Inflammatory macrophage treated with lipopolysaccharide for 1 hour (primary cell): ENCODE measurements around the gene BCL2L1.
A peak's percentile ranks its signal among the peaks of the same experiment; 100 is the strongest.
"Not testable (repeated sequence)": the region's sequence is repeated elsewhere in the genome, so short reads cannot be mapped to it uniquely, and the experiment has no call there.

Experiments used
- DNase-seq, 2 donors: peaks; one replicate each; pipeline ENCODE4 v3.0.0-alpha.2; 2020 to 2022

BCL2L1 gene

GRCh38 chr20:31722257-31723068, at the start of gene BCL2L1:
Gene BCL2L1 (minus strand): TSS chr20:31722868. CDS start chr20:31722218, 650 bp downstream.
- peak; percentile 85 to 92 for DNase-seq

DNA sequence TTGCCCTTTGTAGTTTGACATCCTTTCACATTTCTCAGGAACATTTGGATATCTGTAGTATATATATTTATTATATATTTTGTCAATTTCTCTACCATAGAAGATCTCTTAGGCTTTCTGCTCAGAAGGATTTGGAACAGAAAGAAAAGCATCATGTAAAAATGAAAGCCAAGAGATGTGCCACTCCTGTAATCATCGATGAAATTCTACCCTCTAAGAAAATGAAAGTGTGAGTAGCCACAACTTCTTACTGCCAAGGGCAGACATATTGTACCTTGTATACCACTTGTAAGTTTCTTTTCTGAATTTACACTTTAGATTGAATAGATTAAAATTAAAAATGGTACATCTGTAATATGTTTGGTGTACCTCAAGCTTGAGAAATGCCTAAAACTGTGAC, 47.6 kb upstream of the BCL2L1 start:
- no peak for DNase-seq

DNA sequence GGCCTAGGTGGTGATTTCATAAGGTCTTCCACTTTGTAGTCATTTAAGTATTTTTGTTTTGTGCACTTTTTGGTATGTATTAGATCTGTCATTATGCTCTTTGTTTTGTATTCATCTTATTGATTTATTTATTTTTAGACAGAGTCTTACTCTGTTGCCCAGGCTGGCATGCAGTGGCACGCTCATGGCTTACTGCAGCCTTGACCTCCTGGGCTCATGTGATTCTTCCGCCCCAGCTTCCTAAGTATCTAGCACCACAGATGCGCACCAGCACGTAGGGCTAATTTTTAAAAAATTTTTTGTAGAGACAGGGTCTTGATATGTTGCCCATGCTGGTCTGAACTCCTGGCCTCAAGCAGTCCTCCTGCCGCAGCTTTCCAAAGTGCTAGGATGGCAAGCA, 47.0 kb upstream of the BCL2L1 start:
- DNase-seq: no peak

- DNase-seq: no peak
Observed at GRCh38 chr20:31767805-31768204, 45.1 kb upstream of the BCL2L1 start.

DNA sequence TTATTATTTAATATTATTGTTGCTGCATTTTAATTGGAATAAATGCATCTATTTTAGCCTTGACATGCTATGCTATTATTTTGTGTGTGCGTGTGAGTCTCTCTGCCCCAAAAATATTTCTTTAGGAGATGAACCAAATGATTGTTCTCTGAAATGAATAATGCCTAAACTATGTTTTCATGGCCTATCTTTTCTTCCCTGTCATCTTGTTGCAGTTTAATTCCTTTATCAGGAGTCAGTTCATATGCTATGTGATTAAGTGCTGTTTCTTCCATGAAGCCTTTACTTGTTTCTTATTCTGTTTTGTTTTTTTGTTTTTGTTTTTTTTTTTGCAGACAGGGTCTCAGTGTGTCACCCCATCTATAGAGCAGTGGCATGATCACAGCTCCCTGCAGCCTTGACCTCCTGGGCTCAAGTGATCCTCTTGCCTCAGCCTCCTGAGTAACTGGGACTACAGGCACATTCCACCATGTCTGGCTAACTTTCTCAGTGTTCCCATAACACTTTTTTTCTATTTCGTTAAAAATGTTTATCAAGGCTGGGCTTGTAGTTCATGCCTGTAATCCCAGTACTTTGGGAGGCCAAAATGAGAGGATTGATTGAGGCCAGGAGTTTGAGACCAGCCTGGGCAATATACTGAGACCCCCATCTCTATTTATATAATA, 42.1 kb upstream of the BCL2L1 start:
- no peak for DNase-seq

- no peak for DNase-seq
Observed at GRCh38 chr20:31760519-31761240, 38.0 kb upstream of the BCL2L1 start.

DNA sequence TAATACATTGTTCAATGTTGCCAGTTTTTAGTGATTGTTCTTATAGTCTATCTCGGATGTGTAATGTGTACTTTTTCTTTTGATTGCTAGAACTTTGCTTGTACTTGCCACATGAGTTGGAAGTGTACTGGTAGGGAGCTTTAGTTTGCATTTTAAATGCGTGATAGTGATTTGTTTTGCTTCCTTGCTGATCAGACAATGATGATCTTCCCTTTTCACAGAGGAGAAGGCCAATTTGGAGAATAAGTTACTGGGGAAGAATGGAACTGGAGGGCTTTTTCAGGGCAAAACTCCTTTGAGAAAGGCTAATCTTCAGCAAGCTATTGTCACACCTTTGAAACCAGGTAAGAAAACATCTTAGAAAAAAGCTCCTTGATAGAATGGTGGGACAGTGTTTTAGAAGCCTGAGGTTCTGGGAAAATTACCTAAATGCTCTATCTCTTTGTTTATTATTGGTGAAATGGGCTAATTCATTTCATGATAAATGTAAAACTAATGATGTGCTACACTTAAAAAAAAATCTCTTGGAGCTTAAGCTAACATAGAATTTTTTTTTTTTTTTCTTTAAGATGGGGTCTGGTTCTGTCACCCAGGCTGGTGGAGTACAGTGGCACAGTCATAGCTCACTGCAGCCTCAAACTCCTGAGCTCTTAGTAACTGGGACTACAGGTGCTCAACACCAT, 37.3 kb upstream of the BCL2L1 start:
- no peak for DNase-seq

GRCh38 chr20:31758991-31759390, 36.3 kb upstream of the BCL2L1 start:
- no peak for DNase-seq

DNA sequence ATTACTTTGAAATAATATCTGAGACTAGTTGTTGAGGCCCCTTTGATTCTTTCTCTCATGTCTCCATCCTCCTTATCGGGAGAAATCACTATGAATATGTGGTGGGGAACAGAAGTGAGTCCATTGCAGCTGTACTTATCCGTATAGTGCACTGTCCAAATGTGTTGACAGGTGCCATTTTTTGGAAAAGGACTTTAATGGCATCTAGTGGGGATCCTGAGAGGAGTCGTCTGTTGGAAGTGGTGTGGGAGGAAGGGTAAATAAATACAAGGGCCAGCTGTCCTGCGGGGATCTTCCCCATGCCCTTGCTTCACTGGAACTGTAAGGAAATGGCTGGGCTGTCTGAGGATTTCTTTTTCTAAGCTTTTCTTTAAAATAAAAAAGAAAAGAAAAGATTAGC, 35.9 kb upstream of the BCL2L1 start:
- DNase-seq: no peak

DNA sequence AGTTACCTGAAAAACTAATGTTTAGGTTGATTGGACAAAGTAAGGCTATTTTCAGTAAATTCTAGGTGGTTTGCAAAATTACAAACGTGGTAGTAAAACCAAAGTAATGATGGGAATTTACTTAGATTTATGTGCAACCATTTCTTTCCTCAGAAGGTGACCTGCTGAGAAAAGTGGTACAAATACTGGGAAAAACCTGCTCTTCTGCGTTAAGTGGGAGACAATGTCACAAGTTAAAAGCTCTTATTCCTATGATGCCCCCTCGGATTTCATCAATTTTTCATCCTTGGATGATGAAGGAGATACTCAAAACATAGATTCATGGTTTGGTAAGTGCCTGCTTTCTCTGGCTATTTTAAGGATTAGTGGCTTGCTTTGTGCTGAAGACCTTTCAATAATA, 34.6 kb upstream of the BCL2L1 start:
- DNase-seq: no peak

GRCh38 chr20:31751126-31751525, 28.5 kb upstream of the BCL2L1 start:
- no peak for DNase-seq

- DNase-seq: no peak
Observed at GRCh38 chr20:31749223-31749622, 26.6 kb upstream of the BCL2L1 start.

DNA sequence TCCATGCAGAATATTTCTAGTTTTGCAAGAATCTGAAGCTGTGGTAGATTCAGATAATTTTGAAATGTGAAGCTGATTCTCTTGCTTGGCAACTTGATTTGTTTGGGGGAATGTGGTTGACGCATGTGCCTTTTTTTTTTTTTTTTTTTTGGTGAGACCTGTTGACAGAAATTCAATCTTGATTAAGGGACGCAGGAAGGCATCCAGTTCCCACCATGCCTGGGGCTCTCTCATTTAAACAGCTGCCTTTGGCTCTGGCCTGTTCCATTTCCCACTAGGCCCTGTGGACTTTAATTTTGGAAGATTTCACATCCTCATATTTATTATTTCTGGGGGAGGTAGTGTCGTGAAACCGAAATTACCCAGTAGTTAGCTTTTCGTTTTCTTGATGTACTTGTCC, 25.0 kb upstream of the BCL2L1 start:
- DNase-seq: no peak

GRCh38 chr20:31747028-31747427, 24.4 kb upstream of the BCL2L1 start:
- not testable (repeated sequence) for DNase-seq

GRCh38 chr20:31746068-31746878, 23.6 kb upstream of the BCL2L1 start:
- DNase-seq: no peak

GRCh38 chr20:31740656-31741323, 18.1 kb upstream of the BCL2L1 start:
- no peak for DNase-seq

DNA sequence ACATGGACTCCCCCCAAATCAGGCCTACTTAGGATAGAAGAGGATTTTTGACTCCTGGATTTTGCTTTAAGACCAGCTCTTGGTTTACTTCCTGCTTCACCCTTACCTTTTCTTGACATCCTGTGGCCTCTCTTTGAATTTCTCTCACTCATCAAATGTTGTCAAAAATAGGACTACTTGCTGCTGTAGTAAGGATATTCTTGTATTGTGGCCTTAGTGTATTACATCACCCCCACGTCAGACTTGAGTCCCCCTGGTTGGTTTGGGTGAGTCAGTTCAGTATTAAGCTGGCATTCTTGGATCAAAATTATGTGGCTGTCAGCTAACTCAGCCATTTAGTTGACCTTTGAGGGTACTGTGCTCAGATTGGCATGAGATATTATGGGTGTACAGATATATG, 17.5 kb upstream of the BCL2L1 start:
- peak in 1 of 2 donors; percentile 13 for DNase-seq

- peak in 1 of 2 donors; percentile 6 for DNase-seq
Observed at GRCh38 chr20:31739550-31739977, 16.9 kb upstream of the BCL2L1 start.

DNA sequence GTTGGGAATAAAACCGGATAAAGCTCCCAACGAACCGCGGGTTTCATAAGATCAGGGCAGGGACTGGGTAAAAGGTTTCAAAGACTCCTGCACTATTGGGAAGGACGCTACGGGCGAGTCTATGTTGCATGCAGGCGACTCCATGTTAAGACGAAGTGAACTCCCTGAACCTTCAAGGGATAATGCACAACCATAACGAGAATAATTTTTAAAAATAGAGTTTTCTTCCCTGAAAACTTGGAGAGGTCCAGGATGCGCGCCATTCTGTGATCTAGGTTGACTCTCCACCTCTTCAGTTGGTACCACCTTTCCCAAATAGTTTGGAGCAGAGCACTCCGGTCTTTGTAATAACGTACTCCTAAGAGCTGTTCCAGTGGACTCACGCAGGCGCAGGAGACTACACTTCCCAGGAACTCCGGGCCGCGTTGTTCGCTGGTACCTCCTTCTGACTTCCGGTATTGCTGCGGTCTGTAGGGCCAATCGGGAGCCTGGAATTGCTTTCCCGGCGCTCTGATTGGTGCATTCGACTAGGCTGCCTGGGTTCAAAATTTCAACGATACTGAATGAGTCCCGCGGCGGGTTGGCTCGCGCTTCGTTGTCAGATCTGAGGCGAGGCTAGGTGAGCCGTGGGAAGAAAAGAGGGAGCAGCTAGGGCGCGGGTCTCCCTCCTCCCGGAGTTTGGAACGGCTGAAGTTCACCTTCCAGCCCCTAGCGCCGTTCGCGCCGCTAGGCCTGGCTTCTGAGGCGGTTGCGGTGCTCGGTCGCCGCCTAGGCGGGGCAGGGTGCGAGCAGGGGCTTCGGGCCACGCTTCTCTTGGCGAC, 16.3 kb upstream of the BCL2L1 start, which contains the start of gene TPX2:
TPX2 (plus strand) TSS at position 562 of the 821 bp plus-strand sequence. CDS start 18,187 bp downstream, outside the sequence.
- peak; percentile 95 to 96 for DNase-seq

DNA sequence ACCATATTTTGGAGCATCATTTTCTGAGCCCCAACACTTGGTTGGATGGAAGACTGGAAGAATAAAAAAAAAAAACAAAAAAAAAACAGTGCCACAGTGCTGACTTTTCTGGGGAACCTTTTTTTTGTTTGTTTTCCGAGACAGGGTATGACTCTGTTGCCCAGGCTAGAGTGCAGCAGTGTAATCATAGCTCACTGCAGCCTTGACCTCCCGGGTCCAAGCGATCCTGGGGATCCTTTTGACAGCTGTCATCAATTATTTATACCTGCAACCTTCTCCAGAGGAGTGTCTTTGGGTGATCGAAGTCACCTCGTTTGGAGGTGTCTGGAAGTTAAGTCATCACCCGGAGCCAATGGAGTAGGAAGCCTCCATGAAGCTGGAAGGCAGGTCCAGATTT, 8.7 kb upstream of the BCL2L1 start:
- DNase-seq: no peak
